Measurements from ENCODE around the gene EHD1.

- TF ChIP-seq CTCF (IDR thresholded peaks at IDR 0.05) (no peak), JUN (IDR thresholded peaks at IDR 0.05) (no peak), NR3C1 (IDR thresholded peaks at IDR 0.05) (no peak), FOSL2 (IDR thresholded peaks at IDR 0.05) (no peak), FOSL2 (CRISPR knock-in tag; IDR thresholded peaks at IDR 0.05) (no peak), REST (IDR thresholded peaks at IDR 0.05) (no peak), KDM5A (IDR thresholded peaks at IDR 0.05) (no peak), ZFP36 (IDR thresholded peaks at IDR 0.05; ENCODE audit: borderline replicate concordance, partially characterized antibody) (no peak), CBX2 (IDR thresholded peaks at IDR 0.05; ENCODE audit: borderline replicate concordance, low read depth) (no peak), RAD21 (conservative IDR thresholded peaks at IDR 0.05 in 1 of 2, IDR thresholded peaks at IDR 0.05 in 1 of 2) (no peak), USF2 (IDR thresholded peaks at IDR 0.05) (no peak), MAX (IDR thresholded peaks at IDR 0.05) (no peak), EP300 (IDR thresholded peaks at IDR 0.05) (no peak), ESRRA (IDR thresholded peaks at IDR 0.05; ENCODE audit: borderline replicate concordance, low read length) (no peak)
Observed at GRCh38 chr11:64865286-64866172, 12.9 kb downstream of the EHD1 start.

All from A549 (cell line).